ENCODE measurements around the gene KAT7. TPM values are rescaled to one million over a fixed set of nuclear protein-coding genes. Genes with fewer than 3 reads are reported as not detected.

The KAT7 gene
- total RNA-seq, 2 experiments from 2014 or later: 91.7 to 92.5 TPM

DNA sequence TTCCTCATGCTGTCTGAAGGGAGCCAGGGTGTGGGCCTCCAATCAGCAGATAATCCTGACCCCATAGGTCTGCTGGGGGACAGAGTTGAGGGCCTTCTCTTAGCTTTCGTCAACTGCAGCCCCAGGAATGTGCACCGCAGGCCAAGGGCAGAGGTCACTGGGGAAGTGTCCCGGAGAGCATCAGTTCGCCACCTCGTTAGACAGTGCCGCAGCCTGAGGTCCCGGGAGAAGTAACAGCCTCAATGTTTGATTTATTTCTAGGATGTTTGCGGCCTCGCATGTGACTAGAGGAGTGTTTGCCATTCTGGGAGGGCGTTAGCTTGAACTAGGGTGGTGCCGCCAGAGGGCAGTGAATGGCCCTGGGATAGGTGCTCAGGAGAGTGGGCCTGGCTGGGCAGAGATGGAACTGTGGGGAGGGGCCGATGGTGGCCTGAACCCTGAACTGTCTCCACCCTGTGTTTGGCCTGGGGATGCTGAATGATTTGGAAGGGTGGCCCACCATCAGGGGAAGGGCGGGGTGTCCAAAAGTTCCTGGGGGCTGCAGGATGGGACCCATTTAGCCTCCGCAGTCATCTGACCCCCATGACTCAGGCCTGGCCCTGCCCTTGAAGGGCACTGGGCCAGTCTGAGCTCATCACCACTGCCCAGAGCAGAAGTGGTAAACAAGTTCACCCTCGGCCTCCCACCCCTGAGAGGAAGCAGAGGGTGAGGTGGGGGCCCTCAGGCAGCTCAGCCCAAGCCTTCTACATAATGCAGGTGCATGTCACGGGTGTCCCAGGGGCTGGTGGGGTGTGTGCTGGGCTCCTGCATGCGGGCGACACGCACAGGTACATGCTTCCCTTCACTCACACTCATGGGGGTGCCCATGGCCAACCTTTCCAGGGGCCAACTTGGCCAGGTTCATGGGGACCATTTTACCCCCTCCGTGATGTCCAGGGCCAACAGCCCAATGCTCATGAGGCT, 71.8 kb downstream of the KAT7 start:
- POLR2A ChIA-PET: no interaction called here
- H3K27me3 Mint-ChIP-seq: peaks cover 6% of the 10 kb centered on the region
- no peaks in the 10 kb centered on the region for H3K9me3 Mint-ChIP-seq
- H3K36me3 Mint-ChIP-seq: no peaks in the 10 kb centered on the region
- no peaks in the 10 kb centered on the region for H3K4me1 Mint-ChIP-seq
- H3K4me3 Mint-ChIP-seq: no peak overlapping the region
- DNase-seq (no peak), ATAC-seq (ENCODE audit: low read depth) (no peak)
- no peak overlapping the region for H3K27ac Mint-ChIP-seq

- POLR2A ChIA-PET: interaction anchor here (1.5 kb wide), 1 partner anchor 136 kb away, joined by 8 read pairs; no protein-coding TSS in a partner anchor
- no peak overlapping the region for H3K27ac Mint-ChIP-seq
Measured at GRCh38 chr17:49861150-49861884, 72.8 kb downstream of the KAT7 start.

DNA sequence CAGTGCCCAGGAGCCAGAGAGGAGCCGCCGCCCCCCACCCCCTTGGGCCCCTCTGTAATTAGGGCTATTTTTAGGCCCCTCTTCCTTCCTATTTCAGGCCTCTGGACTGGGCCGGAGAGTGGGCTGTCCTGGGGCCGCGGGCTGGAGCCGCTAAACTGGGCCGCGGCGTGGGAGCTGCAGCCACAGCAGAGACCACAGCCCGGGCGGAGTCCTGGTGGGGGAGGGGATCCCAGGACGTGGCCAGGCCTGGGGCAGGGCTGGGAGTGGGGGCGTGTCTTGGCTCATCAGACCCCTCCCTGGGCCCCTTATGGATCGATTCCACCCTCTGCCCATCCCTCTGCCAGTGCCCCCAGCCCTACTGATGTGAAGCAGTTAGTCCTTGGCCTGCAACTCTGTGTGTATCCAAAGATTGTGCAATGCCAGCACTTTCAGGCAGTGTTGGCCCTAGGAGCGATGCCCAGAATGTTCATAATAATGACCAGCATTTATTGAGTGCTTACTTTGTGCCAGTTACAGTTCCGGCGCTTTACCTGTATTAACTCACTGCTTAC, 74.4 kb downstream of the KAT7 start:
- Mint-ChIP-seq H3K4me1 (no peaks in the 10 kb centered on the region), H3K4me3 (no peak overlapping the region), H3K9me3 (no peaks in the 10 kb centered on the region), H3K36me3 (no peaks in the 10 kb centered on the region), H3K27me3 (peaks cover 6% of the 10 kb centered on the region), H3K27ac (no peak overlapping the region)
- POLR2A ChIA-PET: no interaction called here
- DNase-seq (no peak), ATAC-seq (ENCODE audit: low read depth) (no peak)

More at GRCh38 chr17:49861150-49861884, 72.8 kb downstream of the KAT7 start:
- no peaks in the 10 kb centered on the region for H3K36me3 Mint-ChIP-seq
- H3K4me1 Mint-ChIP-seq: no peaks in the 10 kb centered on the region
- H3K27me3 Mint-ChIP-seq: peaks cover 6% of the 10 kb centered on the region
- ATAC-seq (ENCODE audit: low read depth) (no peak), DNase-seq (peak; percentile 45)
- H3K4me3 Mint-ChIP-seq: no peak overlapping the region
- no peaks in the 10 kb centered on the region for H3K9me3 Mint-ChIP-seq

- H3K27me3 Mint-ChIP-seq: no peaks in the 10 kb centered on the region
- POLR2A ChIA-PET: no interaction called here
- H3K4me1 Mint-ChIP-seq: no peaks in the 10 kb centered on the region
- H3K27ac Mint-ChIP-seq: no peak overlapping the region
- H3K36me3 Mint-ChIP-seq: no peaks in the 10 kb centered on the region
- no peaks in the 10 kb centered on the region for H3K9me3 Mint-ChIP-seq
- H3K4me3 Mint-ChIP-seq: no peak overlapping the region
- ATAC-seq (ENCODE audit: low read depth) (no peak), DNase-seq (no peak)
Measured at GRCh38 chr17:49866019-49866380, 77.5 kb downstream of the KAT7 start.

- no peaks in the 10 kb centered on the region for H3K9me3 Mint-ChIP-seq
- H3K4me1 Mint-ChIP-seq: no peaks in the 10 kb centered on the region
- no peak overlapping the region for H3K4me3 Mint-ChIP-seq
- no peak overlapping the region for H3K27ac Mint-ChIP-seq
- DNase-seq (no peak), ATAC-seq (ENCODE audit: low read depth) (no peak)
- no peaks in the 10 kb centered on the region for H3K36me3 Mint-ChIP-seq
- H3K27me3 Mint-ChIP-seq: no peaks in the 10 kb centered on the region
- POLR2A ChIA-PET: no interaction called here
Measured at GRCh38 chr17:49866882-49867413, 78.5 kb downstream of the KAT7 start.

DNA sequence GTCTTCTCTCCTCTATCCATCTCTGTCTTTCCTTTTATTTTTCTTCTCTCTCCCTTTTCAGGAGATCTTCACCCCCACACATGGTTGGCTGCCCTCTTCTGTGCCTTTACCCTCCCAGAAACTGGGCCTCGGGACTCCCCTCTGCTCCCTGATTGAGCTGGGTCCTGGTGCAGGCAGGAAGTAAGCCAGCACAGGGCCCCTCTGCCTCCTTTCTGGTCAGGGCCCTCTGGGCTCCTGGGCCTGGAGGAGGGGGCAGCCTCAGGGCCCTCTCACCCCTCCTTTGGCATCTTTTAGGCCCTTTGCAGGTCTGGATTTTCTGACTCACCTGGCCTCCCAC, 80.5 kb downstream of the KAT7 start:
- DNase-seq (no peak), ATAC-seq (ENCODE audit: low read depth) (no peak)
- Mint-ChIP-seq H3K9me3 (no peaks in the 10 kb centered on the region), H3K4me3 (no peak overlapping the region), H3K4me1 (peaks cover 10% of the 10 kb centered on the region), H3K27ac (no peak overlapping the region), H3K27me3 (no peaks in the 10 kb centered on the region), H3K36me3 (no peaks in the 10 kb centered on the region)
- POLR2A ChIA-PET: interaction anchor here (0.6 kb wide), 1 partner anchor 61 kb away, joined by 4 read pairs; no protein-coding TSS in a partner anchor

DNA sequence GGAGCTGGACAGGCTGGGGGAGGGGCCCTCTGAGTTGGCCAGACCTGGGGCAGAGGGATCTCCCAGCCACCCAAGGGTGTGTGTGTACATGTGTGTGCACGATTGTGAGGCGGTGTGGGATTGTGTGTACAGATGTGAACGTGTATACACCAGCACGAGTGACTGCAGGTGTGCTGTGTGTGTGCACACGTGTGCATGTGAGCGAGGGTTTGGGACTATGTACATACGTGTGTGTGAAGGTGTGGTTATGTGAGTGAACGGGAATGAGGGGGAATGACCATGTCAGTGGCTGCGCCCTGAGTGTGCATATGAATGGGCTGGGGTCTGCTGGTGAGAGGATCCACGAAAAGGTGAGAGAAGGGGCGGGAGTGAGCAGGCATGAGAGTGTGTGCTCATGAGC, 81.8 kb downstream of the KAT7 start:
- peaks cover 10% of the 10 kb centered on the region for H3K4me1 Mint-ChIP-seq
- H3K9me3 Mint-ChIP-seq: no peaks in the 10 kb centered on the region
- POLR2A ChIA-PET: no interaction called here
- DNase-seq: no peak
- no peak overlapping the region for H3K4me3 Mint-ChIP-seq
- ATAC-seq (ENCODE audit: low read depth): no peak
- no peaks in the 10 kb centered on the region for H3K36me3 Mint-ChIP-seq
- peaks cover 2% of the 10 kb centered on the region for H3K27me3 Mint-ChIP-seq
- H3K27ac Mint-ChIP-seq: no peak overlapping the region

GRCh38 chr17:49871211-49871610, 82.7 kb downstream of the KAT7 start:
- no peak for ATAC-seq (ENCODE audit: low read depth)
- POLR2A ChIA-PET: no interaction called here
- no peaks in the 10 kb centered on the region for H3K36me3 Mint-ChIP-seq
- peaks cover 2% of the 10 kb centered on the region for H3K27me3 Mint-ChIP-seq
- H3K4me1 Mint-ChIP-seq: peaks cover 10% of the 10 kb centered on the region
- no peak overlapping the region for H3K27ac Mint-ChIP-seq
- H3K9me3 Mint-ChIP-seq: no peaks in the 10 kb centered on the region
- no peak overlapping the region for H3K4me3 Mint-ChIP-seq
- no peak for DNase-seq

DNA sequence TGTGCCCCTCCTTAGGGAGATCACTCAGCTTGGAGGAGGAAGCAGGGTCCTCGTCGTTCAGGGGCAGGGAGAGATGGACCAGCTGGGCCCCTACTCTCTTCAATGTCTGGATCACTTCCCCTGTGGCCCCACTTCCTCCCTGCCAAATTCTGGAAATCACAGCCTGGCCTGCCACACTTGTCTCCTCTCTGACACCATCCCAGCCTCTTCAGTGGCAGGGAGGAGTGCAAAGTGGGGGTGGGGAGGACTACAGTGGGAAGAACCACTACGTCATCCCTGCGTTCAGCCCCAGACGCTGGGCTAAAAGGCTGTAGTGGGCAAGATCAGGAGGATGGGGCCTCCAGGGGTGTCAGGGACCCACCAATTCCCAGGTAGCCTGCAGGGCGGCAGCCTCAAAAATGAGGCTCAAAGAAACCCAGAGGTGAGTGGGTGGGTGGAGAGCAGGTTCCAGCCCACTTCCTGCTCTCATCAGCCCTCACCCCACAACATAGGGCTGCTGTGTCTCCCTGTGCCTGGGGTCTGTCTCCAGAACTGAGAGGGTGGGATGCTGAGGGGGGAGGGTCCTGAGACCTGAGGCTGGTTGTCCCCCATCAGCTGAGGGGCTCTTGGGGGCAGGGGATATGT, 84.4 kb downstream of the KAT7 start:
- DNase-seq (no peak), ATAC-seq (ENCODE audit: low read depth) (peak; percentile 60)
- Mint-ChIP-seq H3K36me3 (no peaks in the 10 kb centered on the region), H3K27me3 (peaks cover 6% of the 10 kb centered on the region), H3K9me3 (no peaks in the 10 kb centered on the region), H3K4me3 (peak overlapping the region; percentile 14), H3K27ac (peak overlapping the region; percentile 59), H3K4me1 (peaks cover 10% of the 10 kb centered on the region)
- POLR2A ChIA-PET: no interaction called here

DNA sequence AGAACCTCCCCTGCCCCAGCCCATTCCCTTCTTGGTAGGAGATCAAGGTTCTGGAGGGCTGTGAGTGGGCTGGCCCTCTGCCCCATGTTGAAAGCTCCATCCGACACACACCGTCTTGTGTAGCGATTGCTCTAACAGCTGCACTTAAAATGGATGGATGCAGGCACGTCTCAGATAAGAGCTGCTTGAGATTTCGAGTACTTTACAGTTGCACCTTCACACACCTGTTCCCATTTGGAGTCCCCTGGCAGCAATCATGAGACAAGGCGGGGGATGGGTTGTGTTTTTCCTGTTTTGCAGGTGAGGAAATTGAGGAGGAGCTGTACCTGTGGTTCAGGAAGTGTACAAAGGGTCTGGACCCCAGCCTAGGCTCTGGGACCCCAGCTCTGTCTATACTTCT, 85.0 kb downstream of the KAT7 start:
- no peak for ATAC-seq (ENCODE audit: low read depth)
- DNase-seq: no peak
- no peaks in the 10 kb centered on the region for H3K9me3 Mint-ChIP-seq
- peaks cover 10% of the 10 kb centered on the region for H3K4me1 Mint-ChIP-seq
- peaks cover 9% of the 10 kb centered on the region for H3K27me3 Mint-ChIP-seq
- no peak overlapping the region for H3K27ac Mint-ChIP-seq
- no peaks in the 10 kb centered on the region for H3K36me3 Mint-ChIP-seq
- POLR2A ChIA-PET: no interaction called here
- H3K4me3 Mint-ChIP-seq: no peak overlapping the region

GRCh38 chr17:49873926-49874325, 85.4 kb downstream of the KAT7 start:
- ATAC-seq (ENCODE audit: low read depth) (no peak), DNase-seq (no peak)
- Mint-ChIP-seq H3K9me3 (no peaks in the 10 kb centered on the region), H3K36me3 (no peaks in the 10 kb centered on the region), H3K27me3 (peaks cover 9% of the 10 kb centered on the region), H3K4me3 (no peak overlapping the region), H3K27ac (no peak overlapping the region), H3K4me1 (peaks cover 10% of the 10 kb centered on the region)
- POLR2A ChIA-PET: interaction anchor here (0.5 kb wide), 1 partner anchor 9 kb away, joined by 3 read pairs; no protein-coding TSS in a partner anchor

GRCh38 chr17:49874911-49875310, 86.4 kb downstream of the KAT7 start:
- no peaks in the 10 kb centered on the region for H3K36me3 Mint-ChIP-seq
- peaks cover 12% of the 10 kb centered on the region for H3K4me1 Mint-ChIP-seq
- no peak overlapping the region for H3K4me3 Mint-ChIP-seq
- no peaks in the 10 kb centered on the region for H3K9me3 Mint-ChIP-seq
- H3K27ac Mint-ChIP-seq: no peak overlapping the region
- DNase-seq (no peak), ATAC-seq (ENCODE audit: low read depth) (no peak)
- POLR2A ChIA-PET: no interaction called here
- H3K27me3 Mint-ChIP-seq: peaks cover 16% of the 10 kb centered on the region

- H3K27me3 Mint-ChIP-seq: peaks cover 19% of the 10 kb centered on the region
- no peak for ATAC-seq (ENCODE audit: low read depth)
Measured at GRCh38 chr17:49875685-49876084, 87.2 kb downstream of the KAT7 start.

More at GRCh38 chr17:49875685-49876084, 87.2 kb downstream of the KAT7 start:
- H3K4me3 Mint-ChIP-seq: no peak overlapping the region
- H3K27ac Mint-ChIP-seq: no peak overlapping the region
- no peaks in the 10 kb centered on the region for H3K36me3 Mint-ChIP-seq
- peaks cover 16% of the 10 kb centered on the region for H3K4me1 Mint-ChIP-seq
- POLR2A ChIA-PET: no interaction called here
- H3K9me3 Mint-ChIP-seq: no peaks in the 10 kb centered on the region
- DNase-seq: no peak

Data from activated naive CD8-positive, alpha-beta T cell treated with anti-CD3 and anti-CD28 coated beads, Interleukin-2, amount 10 ng/mL, durations not matched to agents 7 days and 5 days (primary cell).